HG02852 (cell line): Measurements from ENCODE around the gene WDR64.
"Not testable (repeated sequence)": the region's sequence is repeated elsewhere in the genome, so short reads cannot be mapped to it uniquely, and the experiment has no call there.

ENCODE experiments used
- ATAC-seq: cut with Tn5 transposase; IDR thresholded peaks from one replicate; pipeline ENCODE4 v1.9.1; 2021; ENCODE audit warnings: mild to moderate bottlenecking, moderate library complexity; ENCODE audit not compliant: unreplicated experiment

WDR64 gene

DNA sequence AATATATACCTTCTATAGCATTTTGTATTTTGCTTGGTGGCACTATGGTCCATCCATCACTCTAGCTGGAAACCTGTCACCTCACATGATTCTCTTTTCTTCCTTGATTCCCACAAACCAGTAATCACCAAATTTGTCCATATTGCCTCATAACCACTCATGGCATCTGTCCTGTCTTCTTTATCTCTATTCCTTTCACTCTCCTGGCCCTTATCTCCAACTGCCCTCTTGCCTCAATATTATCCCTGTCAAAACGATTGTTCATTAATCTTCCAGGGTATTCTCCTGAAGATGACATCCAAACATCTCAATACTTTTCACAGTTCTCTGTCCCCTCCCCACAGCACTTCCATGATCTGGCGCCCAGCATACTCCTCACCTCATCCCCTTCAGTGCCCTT is 46.1 kb downstream of the WDR64 start:
- ATAC-seq: no peak

DNA sequence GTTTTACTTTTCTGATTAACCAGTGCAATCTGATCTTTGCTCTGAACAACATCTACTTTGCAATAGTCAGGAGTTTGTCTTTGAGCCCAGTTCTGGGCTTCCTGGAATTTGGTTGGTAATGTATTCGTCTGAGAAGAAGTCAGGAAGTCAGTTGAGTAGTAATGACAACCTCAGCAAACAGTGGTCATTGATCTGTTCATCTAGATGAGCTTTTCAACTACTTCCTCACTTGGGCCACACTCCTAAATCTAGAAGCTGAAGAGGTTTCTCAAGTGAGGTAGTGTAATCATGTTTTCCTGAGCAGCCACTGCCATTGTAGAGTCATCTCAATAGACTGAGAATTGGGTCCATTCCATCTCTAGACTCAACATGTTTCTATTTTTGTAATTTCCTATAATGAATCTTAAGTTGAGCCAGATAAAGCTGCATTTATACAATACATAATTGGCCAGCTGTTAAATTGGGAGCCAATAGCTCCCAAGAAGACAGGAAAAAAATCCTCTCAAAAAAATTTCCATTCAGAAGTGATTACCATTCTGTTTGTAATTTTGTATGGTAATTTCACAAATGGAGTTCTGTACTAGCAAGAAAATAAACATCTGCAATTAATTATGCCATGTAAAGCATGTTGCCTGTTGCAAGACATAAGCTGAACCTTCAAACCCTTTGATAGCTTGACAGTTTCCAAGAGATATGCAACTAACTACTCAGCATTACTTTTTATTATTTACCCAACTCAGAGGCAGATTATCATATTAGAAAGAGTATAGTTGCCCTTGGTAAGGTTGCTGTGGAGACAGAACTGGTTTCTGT is 49.6 kb downstream of the WDR64 start:
- no peak for ATAC-seq

DNA sequence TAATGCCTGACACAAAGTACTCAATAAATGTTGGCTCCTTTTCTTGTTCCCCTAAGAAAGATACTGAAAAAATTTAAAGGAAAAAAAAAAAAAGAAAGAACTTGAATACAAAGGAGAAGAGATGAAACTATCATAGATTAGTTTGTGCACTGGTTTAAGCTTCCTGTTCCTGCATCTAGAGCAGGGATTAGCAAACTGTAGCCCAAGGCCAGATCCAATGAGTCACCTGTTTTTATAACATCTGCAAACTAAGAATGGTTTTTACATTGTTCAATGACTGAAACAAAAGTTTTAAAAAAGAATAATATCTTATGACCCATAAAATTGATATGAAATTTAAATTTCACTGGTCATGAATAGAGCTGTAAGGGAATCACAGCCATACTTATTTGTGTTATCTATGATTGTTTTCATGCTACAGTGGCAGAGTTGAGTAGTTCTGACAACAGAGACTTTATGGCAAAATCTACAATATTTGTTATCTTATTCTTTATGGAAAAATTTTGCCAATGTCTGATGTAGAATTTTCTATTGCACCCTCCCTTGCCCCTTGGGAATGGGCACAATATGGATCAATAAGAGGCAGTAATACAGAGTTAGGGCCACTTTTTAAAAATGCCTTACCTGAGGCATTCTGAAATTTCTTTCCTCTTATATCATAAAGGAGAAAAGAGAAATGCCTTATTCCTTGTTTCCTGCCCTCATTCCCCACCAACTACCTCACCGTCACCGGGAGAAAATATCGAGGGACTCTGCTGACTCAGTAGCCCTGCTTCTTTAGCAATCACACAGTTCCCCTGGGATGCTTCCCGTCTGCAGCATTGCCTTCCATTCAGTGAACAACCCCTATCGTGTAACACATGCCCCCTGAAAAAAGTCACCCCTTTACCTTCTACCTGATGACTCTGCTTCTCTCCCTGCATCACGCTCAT is 50.6 kb downstream of the WDR64 start:
- no peak for ATAC-seq

DNA sequence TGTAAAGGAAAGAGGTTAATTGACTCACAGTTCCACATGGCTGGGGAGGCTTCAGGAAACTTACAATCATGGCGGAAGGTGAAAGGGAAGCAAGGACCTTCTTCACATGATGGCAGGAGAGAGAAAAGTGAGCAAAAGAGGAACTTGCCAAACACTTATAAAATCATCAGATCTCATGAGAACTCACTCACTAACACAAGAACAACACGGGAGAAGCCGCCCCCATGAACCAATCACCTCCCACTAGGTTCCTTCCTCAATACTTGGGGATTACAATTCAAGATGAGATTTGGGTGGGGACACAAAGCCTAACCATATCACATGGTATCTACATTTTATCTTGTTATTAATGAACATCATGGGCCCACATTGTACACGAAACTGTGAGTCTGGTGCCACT is 51.7 kb downstream of the WDR64 start:
- ATAC-seq: not testable (repeated sequence)

DNA sequence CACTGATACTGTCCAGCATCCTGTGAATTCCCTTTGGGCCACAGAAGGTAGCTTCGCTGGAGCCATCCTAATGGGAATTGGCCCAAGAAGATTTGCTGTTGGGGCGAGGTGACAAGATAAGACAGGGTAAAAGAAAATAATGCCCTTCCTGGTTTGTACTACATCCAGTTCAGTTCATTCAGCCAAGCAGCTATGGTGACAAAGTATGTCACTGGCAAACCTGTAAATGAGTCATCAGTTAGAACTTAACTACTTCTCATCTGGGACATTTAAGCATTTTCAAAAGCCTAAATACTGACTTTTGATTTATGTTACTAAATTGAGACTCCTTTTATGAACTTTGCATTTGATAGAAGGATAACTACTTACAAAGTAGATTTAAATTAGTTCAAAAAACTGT is 54.2 kb downstream of the WDR64 start:
- no peak for ATAC-seq

DNA sequence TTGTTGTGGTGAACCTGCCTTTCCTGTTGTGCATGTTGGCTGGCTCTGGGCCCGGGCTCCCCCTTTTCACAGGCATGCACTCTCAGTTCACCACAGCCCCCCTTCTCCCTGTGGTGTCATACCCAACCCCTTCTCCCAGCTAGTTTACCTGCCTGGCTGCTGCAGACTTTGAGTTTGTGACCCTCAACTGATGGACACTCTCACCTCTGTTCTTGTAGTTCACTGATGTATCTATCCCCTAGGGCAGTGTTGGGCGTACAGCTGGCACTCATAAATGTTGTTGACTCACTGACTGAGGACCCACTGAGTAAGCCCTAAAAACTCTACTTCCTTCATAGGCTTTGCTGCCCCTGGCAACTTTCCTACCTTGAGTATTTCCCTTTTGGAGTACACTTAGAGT is 54.9 kb downstream of the WDR64 start:
- ATAC-seq: no peak

DNA sequence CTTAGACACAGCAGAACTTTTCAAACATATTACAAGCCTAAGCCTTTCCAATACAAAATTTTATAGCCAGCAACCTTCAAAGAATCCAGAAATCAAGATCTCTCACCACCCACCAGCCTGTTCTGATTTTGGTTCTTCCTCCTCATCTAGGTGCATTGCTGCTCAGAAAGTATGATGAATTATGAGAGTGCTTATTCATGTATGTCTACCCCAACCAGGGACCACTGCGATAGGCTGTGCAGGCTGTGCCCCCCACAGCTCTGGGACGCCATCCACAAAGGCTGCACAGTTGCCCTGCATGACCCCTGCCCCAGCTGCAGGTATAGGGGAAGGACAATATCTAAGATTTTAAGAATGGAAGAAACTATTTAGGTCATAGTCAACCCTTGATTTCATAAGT is 55.4 kb downstream of the WDR64 start:
- ATAC-seq: no peak

DNA sequence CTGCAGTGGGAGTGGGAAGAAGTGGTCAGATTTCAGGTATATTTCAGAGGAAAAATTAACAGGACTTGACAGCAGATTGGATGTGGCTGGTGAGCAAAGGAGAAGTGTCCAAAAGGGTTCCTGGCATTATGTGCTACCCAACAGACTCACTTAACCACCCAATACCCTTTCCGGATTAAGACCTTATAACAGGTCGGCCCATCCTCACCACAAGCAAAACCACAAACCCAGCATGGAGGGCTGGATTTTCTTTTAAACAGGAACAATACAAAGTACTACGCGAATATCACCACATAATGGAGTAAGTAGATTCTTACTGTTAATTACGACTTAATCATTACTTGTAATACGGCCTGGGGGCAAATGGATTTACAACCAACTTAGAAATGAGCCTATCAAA is 59.2 kb downstream of the WDR64 start:
- no peak for ATAC-seq

DNA sequence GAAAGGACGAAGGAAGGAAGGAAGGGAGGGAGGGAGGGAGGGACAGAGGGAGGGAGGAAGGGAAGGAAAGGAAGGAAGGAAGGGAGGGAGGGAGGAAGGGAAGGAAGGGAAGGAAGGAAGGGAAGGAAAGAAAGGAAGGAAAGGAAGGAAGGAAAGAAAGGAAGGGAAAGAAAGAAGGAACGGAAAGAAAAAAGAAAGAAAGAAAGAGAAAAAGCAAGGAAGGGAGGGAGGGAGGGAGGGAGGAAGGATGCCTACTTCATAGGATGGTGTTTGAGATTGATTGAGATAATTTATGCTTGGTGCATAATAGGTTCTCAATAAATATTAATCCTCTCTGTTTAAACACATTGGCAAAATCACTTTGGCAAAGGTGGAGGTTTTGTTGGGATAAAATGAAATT is 61.2 kb downstream of the WDR64 start:
- no peak for ATAC-seq

DNA sequence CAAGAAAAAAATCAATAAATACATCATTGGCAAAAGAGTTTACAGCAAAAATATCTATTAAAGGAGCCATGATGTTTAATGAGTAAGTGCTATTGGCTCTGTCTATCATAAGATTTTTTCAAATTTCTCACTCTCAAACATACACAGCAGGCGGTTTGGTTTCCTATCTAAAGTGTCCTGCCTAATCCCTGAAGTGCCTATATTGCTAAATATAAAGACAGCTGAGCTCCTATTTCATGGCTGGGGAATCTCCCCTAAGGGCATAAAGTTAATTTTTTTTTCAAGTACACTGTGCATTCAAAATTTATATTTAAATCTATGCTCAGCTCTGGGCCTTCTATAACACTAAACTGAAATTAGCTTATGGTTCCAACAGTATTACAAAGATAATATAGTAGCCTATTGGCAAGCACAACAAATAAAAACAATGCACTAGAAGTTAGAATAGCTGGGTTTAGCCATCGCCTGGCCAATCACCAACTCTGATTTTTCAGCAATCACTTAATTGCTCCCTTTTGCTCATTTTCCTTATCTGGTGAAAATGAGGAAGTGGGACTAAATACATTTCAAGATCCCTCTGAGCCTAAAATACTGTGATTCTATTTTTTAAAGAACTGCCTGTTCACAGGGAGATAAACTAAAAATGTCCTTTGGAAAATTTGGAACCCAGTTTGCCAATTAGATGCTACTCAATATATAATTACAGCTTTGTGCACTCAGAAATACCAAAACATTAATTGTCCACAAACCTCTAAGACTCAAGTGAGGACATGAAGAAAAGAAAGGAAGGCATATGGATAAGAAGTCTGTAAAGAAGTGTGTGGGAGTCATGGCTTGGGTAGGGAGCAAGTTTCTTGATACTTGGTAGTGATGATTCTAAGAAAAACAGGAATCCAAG is 62.5 kb downstream of the WDR64 start:
- ATAC-seq: no peak

DNA sequence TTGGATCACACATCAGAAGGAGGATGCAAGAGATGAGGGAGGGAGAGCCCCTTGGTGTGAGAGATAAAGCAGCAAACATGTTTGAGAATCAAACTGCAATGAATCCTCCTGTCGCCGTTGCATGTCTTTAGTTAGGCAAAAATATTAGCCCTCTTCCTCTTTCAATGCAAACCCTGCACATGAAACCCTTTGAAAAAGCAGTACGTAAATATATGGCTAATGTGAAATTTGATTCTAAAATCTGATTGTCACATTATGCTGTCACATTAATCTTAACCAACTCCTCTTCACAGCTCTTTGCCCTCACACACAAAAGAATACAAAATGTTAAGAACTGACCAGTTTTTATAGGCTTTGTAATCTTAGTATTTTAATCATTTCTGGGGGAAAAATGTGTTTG is 63.4 kb downstream of the WDR64 start:
- ATAC-seq: no peak

DNA sequence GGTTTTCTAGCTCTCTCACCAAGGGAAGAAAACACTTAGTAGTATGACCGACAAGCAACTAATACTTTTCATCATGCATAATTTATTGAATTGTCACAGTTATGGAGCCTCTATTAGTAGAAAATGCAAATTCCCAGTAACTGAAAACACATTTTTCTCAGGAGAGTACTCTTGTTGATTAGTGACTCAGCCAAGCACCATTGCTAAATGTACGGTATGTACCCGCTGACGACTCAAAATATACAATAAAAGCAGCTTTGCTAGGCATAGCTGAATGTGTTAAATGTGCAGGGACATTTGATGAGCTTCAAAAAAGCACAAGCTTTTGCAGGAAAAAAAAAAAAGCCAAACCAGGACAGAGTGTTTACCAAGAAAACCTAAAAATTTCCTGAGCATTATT is 63.9 kb downstream of the WDR64 start:
- no peak for ATAC-seq

DNA sequence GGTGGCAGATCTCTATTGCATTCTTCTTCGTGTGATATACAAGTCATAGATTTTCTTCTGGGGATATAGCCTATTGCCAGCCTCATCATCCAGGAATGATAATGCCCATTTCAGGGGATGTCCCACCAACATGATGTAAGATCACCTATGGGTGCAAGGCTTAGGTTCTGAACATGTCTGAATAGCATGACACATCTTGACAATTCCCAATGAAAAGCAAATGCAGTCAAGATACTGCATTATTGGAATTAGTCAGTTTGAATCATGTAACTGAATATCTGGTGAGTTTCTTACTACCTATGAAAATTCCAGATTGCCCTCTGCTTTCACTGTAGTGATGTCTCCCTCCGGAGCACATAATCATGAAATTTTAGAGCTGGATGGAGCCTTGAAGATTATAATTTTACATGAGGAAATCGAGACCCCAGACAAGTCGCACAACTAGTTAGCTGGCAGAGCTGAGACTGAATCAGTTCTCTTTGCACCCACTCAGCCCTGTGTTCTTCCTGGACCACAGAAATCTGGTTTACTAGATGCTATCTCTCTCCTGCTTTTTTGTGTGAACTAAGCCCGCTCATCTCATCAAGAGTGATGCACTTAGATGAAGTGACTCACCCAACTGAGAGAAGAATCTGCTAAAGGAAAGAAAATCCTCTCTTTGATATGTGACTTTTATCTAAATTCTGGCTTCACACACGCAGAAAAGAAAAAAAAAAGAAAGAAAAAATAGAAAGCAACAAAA is 65.0 kb downstream of the WDR64 start:
- ATAC-seq: no peak

DNA sequence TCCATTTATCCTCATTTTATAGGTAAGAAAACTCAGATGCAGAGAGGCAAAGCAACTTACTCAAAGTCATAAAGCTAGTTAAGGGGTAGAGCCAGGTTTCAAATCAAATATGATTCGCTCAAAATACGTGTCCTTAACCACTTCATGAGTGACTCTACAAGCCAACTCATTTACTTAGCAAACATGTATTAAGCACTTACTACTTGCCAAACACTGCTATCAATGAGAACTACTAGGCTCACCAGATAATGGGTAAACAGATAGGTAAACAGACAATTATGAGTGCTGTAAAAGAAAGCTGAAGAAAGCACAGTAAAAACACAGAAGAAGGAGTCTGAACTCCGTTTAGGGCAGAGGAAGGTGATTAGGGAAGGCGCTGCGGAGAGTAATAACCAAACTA is 65.9 kb downstream of the WDR64 start:
- no peak for ATAC-seq

DNA sequence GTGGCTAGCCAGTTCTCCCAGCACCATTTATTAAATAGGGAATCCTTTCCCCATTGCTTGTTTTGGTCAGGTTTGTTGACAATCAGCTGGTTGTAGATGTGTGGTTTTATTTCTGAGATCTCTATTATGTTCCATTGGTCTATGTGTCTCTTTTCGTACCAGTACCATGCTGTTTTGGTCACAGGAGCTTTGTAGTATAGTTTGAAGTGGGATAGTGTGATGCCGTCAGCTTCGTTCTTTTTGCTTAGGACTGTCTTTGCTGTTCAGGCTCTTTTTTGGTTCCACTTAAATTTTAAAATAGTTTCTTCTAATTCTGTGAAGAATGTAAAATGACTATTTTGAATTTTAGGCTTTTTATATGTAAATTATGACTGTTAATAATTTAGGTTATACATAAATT is 68.9 kb downstream of the WDR64 start:
- no peak for ATAC-seq

DNA sequence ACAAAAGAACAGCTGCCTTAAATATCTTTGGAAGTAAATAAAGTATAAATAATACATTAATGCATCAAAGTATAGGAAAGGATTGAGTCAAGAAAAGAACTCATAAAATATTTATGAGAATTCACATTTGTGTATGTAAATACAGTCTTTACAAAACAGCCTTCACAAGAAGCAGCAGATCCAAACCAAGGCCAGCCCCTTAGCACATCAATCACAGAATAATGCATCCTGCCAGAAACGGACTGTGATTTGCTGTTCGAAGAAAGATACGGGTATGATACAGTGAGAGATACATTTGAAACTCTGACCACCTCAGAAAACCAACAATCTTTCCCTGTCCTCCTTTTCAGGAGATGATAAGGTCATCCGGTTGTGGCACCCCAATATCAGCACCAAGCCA is 70.9 kb downstream of the WDR64 start:
- ATAC-seq: no peak

DNA sequence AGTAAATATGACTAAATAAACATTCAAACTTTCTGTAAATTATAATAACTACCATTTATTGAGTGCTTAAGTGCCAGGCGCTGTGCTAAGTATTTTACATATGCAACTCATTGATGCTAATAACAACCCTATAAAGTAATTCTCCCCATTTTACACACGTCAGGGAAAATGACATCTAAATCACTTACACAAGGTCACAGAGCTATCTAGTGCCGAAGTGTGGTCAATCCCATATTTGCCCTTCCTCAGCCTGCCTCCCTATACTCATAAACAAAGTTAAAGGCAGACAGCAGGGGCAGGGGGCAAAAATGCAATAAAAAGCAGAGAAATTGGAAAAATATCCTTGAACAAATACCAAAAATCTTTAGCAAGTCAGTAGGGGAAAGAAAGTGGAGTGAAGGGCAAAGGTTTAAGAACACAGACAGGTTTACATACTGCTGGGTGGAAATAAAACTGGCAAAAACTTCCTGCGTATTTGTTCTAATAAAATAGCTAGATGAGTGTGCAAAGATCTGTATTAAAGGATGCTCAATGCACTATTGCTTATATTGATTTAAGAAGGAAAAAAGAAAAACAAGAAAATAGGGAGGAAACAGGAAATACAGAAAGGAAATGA is 72.8 kb downstream of the WDR64 start:
- ATAC-seq: no peak

DNA sequence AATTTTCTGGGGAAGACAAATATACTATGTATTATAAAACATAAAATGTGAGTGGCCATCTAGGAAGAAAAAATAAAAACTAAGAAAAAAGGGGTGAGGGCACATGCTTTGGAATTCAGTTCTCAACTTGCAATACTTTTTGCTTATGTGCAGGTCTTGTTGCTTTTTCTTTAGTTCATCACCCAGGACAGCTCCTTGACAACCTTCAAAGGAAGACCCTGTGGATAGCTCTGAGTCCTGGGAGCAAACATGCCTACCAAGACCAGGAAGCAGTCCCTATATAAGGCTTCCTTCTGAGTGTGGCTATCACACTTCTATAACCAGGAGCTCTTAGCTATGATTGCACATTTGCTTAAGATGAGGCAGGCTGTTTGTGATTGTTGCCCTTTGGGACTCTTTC is 78.0 kb downstream of the WDR64 start:
- no peak for ATAC-seq

DNA sequence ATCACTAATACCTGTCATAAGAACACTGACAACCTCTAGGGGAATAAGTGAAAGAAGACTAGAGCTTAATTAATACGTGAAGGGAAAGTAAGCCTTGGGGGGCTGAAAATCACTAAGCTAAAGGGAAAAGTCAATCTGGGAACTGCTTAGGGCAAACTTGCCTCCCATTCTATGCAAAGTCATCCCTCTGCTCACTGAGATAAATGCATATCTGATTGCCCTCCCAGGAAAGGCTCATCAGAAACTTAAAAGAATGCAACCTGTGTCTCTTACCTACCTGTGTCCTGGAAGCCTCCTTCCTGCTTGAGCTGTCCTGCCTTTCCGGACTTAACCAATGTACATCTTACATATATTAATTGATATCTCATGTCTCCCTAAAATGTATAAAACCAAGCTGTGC is 81.8 kb downstream of the WDR64 start:
- no peak for ATAC-seq

DNA sequence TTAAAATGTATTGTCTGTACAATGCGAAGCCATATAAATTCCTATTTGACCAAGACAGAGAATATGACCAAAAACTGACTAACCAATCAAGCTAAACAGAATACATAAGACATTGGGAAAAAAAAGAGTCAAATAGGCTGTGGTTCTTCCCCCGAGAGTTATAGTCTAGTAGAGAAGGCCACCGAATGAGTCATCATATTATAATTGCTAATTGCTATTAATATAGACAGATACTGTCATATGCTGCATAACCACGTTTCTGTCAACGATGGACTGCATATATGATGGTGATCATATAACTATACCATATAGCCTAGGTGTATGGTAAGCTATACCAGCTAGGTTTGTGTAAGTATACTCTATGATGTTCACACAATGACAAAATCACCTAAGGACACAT is 82.5 kb downstream of the WDR64 start:
- no peak for ATAC-seq
